GM12874 (cell line): ENCODE measurements around the gene ASTN2.

Source experiments
- CTCF ChIP-seq: IDR thresholded peaks from 2 replicates; pipeline ENCODE4 v1.5.1; 2011; ENCODE audit warnings: low read depth, mild to moderate bottlenecking, control low read depth, low read length, moderate library complexity; ENCODE audit not compliant: insufficient read depth

Gene ASTN2

GRCh38 chr9:116442528-116442927 is 972.3 kb downstream of the ASTN2 start:
- TF ChIP-seq CTCF: no peak

GRCh38 chr9:116437411-116438370 is 977.2 kb downstream of the ASTN2 start:
- TF ChIP-seq CTCF: no peak

- TF ChIP-seq CTCF: no peak
Observed at GRCh38 chr9:116436121-116436520, 978.7 kb downstream of the ASTN2 start.

- no peak for TF ChIP-seq CTCF
Observed at GRCh38 chr9:116435706-116436105, 979.2 kb downstream of the ASTN2 start.

GRCh38 chr9:116434314-116434713 is 980.5 kb downstream of the ASTN2 start:
- TF ChIP-seq CTCF: no peak

- no peak for TF ChIP-seq CTCF
Observed at GRCh38 chr9:116432051-116432450, 982.8 kb downstream of the ASTN2 start.

- no peak for TF ChIP-seq CTCF
Observed at GRCh38 chr9:116430849-116431248, 984.0 kb downstream of the ASTN2 start.
